Right forelimb (tissue), 1 donor: ENCODE data around the gene TMEM250.
"Not testable (repeated sequence)": the region's sequence is repeated elsewhere in the genome, so short reads cannot be mapped to it uniquely, and the experiment has no call there.

Experiments
- DNase-seq: peaks from one replicate; pipeline ENCODE4 v3.0.0-alpha.2; 2018

TMEM250 gene, protein sequence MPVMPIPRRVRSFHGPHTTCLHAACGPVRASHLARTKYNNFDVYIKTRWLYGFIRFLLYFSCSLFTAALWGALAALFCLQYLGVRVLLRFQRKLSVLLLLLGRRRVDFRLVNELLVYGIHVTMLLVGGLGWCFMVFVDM

GRCh38 chr9:136118320-136119060, at the start of gene TMEM250:
Gene TMEM250 (minus strand): TSS chr9:136118875. CDS start chr9:136116900, 1,975 bp downstream.
- peak; percentile 98 for DNase-seq

- no peak for DNase-seq
Measured at GRCh38 chr9:136163248-136163850, 44.7 kb upstream of the TMEM250 start.

GRCh38 chr9:136160995-136161610, 42.4 kb upstream of the TMEM250 start:
- DNase-seq = no peak

- DNase-seq = no peak
Measured at GRCh38 chr9:136160381-136160841, 41.7 kb upstream of the TMEM250 start.

DNA sequence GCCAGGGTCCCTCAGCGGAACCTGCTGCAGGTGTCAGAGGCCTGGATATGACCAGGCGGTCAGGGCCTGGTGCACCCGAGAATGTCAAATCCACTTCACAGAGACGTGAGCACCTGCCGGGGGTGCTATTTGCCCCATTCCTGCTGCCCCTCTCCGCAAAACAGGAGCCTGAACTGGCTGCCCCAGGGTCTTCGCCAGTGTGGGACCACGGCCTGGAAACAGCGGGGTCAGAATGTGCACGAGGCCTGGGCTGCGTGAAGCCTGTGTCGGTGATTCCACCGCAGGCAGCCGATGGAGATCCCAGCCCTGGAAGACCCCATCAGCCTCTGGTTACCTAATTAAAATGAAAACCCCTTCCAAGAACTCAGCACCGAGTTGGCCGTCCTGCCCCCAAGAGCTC, 41.2 kb upstream of the TMEM250 start:
- no peak for DNase-seq

- DNase-seq = no peak
Measured at GRCh38 chr9:136157477-136158265, 39.0 kb upstream of the TMEM250 start.

- no peak for DNase-seq
Measured at GRCh38 chr9:136156209-136157120, 37.8 kb upstream of the TMEM250 start.

- DNase-seq = no peak
Measured at GRCh38 chr9:136155576-136155975, 36.9 kb upstream of the TMEM250 start.

- DNase-seq = no peak
Measured at GRCh38 chr9:136154943-136155342, 36.3 kb upstream of the TMEM250 start.

GRCh38 chr9:136153381-136154065, 34.8 kb upstream of the TMEM250 start:
- no peak for DNase-seq

- DNase-seq = no peak
Measured at GRCh38 chr9:136152931-136153330, 34.3 kb upstream of the TMEM250 start.

DNA sequence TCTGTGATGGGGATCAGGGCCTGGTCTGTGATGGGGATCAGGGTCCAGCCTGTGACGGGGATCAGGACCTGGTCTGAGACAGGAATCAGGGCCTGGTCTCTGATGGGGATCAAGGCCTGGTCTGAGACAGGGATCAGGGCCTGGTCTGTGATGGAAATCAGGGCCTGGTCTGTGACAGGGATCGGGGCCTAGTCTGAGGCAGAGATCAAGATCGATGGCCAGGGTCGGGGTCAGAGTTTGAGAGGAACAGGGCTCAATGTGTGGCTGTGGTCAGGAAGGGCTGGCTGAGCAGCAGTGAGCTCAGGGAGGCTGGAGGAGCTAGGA, 33.8 kb upstream of the TMEM250 start:
- no peak for DNase-seq

DNA sequence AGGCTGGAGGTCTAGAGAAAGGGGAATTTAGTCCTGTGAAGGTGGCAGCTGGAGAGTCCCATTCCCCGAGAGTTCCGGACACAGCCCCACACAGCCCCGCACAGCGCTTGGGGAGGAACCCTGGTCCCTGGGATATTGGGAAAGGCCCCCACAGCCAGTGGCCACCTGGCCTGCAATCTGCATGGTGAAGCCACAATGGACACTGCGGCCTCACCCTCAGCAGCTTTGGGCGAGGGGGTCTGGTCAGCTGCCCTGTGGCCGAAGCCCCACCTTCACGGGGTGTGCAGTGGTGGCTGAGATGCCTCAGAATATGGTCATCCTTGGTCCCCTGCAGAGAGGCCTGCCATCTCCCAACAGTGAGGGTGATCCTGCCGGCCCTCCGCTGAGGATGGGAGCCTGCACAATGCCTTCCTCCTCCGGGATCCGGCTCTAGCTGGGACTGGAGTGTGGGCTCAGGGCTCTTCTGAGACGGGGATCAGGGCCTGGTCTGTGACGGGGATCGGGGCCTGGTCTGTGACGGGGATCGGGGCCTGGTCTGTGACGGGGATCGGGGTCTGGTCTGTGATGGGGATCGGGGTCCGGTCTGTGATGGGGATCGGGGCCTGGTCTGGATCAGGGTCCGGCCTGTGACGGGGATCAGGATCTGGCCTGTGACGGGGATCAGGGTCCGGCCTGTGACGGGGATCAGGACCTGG, 33.3 kb upstream of the TMEM250 start:
- DNase-seq = no peak

DNA sequence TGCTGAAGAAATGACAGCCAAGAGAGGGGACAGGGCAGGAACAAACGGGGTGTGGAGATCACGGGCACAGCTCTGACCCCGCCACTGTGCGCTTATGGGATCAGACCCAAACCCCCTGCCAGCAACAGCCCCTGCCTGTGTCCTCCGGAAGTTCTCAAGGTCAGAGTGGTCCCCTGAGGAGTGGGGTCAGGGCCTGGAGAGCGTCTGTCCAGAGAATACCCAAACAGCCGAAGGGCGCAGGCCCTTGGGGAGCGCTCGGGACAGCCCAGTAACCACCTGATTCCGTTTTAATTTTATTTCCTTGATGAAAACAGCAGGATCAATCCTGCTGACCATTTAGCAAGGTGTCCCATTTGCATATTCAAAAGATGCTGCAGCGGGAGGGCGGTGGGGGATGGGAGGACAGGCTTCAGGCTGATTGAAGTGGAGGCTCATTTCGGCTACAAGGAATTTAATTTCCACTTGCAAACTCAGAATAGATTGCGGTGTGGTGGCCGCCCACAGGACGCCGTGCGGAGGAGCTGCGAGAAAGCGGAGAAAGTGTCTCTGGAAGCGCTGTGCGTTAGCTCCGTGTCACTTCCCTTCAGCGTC, 32.6 kb upstream of the TMEM250 start:
- no peak for DNase-seq

- not testable (repeated sequence) for DNase-seq
Measured at GRCh38 chr9:136150664-136151213, 32.1 kb upstream of the TMEM250 start.

DNA sequence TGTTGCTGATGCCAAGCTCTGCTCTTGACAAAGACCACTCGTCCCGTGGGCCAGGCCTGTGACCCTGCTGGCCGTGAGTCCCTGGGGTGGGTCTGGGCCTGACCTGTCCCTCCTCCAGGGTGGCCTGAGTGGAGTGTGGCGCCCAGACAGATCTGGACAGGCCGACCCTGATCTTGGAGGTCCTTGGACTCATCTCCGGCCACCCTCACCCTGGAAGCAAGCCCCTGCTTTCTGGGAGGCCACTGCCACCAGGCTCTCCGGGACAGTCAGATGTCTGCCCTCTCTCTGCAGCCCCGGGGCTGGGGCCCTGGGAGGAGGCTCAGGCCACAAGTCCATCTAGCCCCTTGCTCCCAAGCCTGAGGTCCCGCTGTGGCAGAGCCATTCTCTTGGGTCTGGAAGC, 31.2 kb upstream of the TMEM250 start:
- no peak for DNase-seq

GRCh38 chr9:136149337-136149736, 30.7 kb upstream of the TMEM250 start:
- DNase-seq = no peak

DNA sequence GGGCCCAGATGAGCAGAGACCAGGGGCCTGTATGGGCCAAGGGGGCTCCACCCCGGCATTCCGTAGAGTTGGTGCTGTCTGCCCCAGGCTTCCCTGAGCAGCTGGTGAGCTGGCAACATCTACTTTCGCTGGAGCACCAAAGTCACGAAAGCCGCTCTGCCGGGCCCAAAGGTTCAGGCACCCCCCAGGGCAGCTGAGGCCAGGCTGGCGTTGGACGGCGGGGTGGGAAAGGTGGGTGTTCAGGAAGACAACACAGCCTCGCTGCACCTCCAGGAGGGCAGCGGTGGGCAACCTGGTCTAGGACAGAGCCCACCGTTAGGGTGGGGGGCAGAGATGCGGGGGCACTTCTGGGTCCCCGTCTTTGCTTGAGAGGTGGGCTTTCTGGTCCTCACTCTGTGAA, 30.1 kb upstream of the TMEM250 start:
- DNase-seq = no peak

DNA sequence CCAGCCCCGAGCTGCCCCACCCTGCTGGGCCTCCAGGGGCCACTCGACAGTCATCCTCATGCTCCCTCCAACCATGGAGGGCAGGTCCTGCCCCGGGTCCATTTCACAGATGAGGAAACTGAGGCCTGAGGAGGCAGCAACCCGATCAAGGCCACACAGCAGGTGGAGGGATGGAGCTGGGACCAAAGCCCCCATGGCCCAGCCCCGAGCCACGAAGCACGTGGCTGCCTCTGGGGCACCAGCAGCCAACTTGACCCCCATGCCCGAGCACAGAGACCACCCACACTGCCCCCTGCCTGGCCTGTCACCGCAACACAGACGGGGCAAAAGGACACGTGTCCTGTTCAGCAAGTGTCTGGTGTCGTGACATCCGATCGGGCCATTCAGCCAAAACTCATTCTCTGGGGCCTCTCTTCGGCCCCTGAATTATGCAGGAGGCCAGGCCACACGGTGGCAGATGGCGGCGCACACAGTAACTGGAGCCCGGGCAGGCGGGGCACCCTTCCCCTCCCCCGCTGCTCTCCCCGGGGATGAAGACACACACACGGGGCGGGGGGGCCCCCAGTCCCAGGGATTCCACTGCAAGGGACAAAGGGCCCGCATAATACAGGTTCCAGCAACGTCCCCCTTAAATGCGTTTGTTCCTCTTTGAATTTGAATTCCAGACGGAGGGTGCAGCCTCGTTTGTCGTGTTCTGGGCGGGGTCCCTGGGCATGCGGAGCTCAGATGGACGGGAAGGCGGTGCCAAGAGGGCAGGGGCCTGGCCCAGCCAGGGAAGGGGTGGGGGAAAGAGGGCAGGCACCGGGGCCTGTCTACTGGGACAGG, 29.4 kb upstream of the TMEM250 start:
- DNase-seq = no peak
